HepG2 (cell line): Measurements from ENCODE around the gene MPV17L2. TPM values are rescaled to one million over a fixed set of nuclear protein-coding genes. Genes with fewer than 3 reads are reported as not detected.
A peak's percentile ranks its signal among the peaks of the same experiment; 100 is the strongest.

ENCODE experiments used
- ADNP ChIP-seq: sonication (generic); formaldehyde crosslinking; IDR thresholded peaks from 2 replicates; pipeline ENCODE4 v1.4.0; 2020; ENCODE audit warnings: missing genetic modification reagents
- EEA1 ChIP-seq: sonication (generic); formaldehyde crosslinking; IDR thresholded peaks from 2 replicates; pipeline ENCODE4 v1.5.1; 2020; ENCODE audit warnings: mild to moderate bottlenecking, missing genetic modification reagents, borderline replicate concordance
- HIC2 ChIP-seq: sonication (generic); formaldehyde crosslinking; IDR thresholded peaks from 2 replicates; pipeline ENCODE4 v1.9.0; 2022; ENCODE audit warnings: low read depth, missing genetic modification reagents
- HNF4A ChIP-seq: sonication (generic); formaldehyde crosslinking; IDR thresholded peaks from 2 replicates; pipeline ENCODE4 v1.4.0; 2020; ENCODE audit warnings: missing genetic modification reagents
- MBD4 ChIP-seq: IDR thresholded peaks from 2 replicates; pipeline ENCODE4 v1.6.1; 2012; ENCODE audit warnings: low read length, inconsistent platforms, borderline replicate concordance
- NFE2L1 ChIP-seq: sonication (generic); formaldehyde crosslinking; IDR thresholded peaks from 2 replicates; pipeline ENCODE4 v1.4.0; 2020; ENCODE audit warnings: missing genetic modification reagents, mild to moderate bottlenecking, borderline replicate concordance
- NRL ChIP-seq: sonication (generic); formaldehyde crosslinking; IDR thresholded peaks from 2 replicates; pipeline ENCODE4 v1.5.0; 2020; ENCODE audit warnings: missing genetic modification reagents, mild to moderate bottlenecking, moderate library complexity, borderline replicate concordance
- PAF1 ChIP-seq: IDR thresholded peaks from 2 replicates; pipeline ENCODE4 v1.6.1; 2016; ENCODE audit warnings: missing genetic modification reagents, missing compliant biosample characterization
- ZGPAT ChIP-seq: IDR thresholded peaks from 2 replicates; pipeline ENCODE4 v1.6.1; 2016; ENCODE audit warnings: mild to moderate bottlenecking
- ZNF205 ChIP-seq: IDR thresholded peaks from 2 replicates; pipeline ENCODE4 v1.6.1; 2018; ENCODE audit warnings: missing biosample characterization, missing genetic modification reagents
- ZNF326 ChIP-seq: sonication (generic); formaldehyde crosslinking; IDR thresholded peaks from 2 replicates; pipeline ENCODE4 v1.4.0; 2020; ENCODE audit warnings: missing genetic modification reagents, borderline replicate concordance
- ZNF773 ChIP-seq: sonication (generic); formaldehyde crosslinking; IDR thresholded peaks from 2 replicates; pipeline ENCODE4 v1.4.0; 2020; ENCODE audit warnings: missing genetic modification reagents, borderline replicate concordance
- polyA plus RNA-seq, 8 experiments: library from polyadenylated mRNA; depleted of rRNA in 3 of 8; stranded (reverse) in 7 of 8; unstranded in 1 of 8; fragments of >200 nt; fragmentation: Illumina TruSeq in 4 of 8; extraction: Trizol in 4 of 8; gene quantifications; 2 replicates each; pipeline versions ENCODE4 v1.2.1 to v1.2.3, GENCODE V29; 2011 to 2016; ENCODE audit warnings: low read depth in 4 of 8, missing spikeins in 1 of 8, mixed read lengths in 1 of 8; ENCODE audit not compliant: insufficient read depth in 1 of 8
- total RNA-seq, 5 experiments: library from RNA; depleted of rRNA; stranded (reverse); fragments of >200 nt; fragmentation: Illumina TruSeq; extraction: Trizol; gene quantifications; 2 replicates each; pipeline ENCODE4 v1.2.3, GENCODE V29; 2016; ENCODE audit warnings: low read depth in 1 of 5
- TF ChIP-seq, protein P1 (sequence below): sonication (generic); formaldehyde crosslinking; IDR thresholded peaks from 2 replicates; pipeline ENCODE4 v1.4.0; 2020; ENCODE audit warnings: missing genetic modification reagents
- TF ChIP-seq, protein P2 (sequence below): sonication (generic); formaldehyde crosslinking; IDR thresholded peaks from 2 replicates; pipeline ENCODE4 v1.4.0; 2020; ENCODE audit warnings: mild to moderate bottlenecking, missing genetic modification reagents, borderline replicate concordance
- TF ChIP-seq, protein P3 (sequence below): sonication (generic); formaldehyde crosslinking; IDR thresholded peaks from 2 replicates; pipeline ENCODE4 v1.4.0; 2020; ENCODE audit warnings: missing genetic modification reagents

Gene MPV17L2
- total and polyA plus RNA-seq, 2 of the 13 experiments (the other 11 are each of a cell fraction or from before 2014, with no cell fraction given): 13.6 to 16.7 TPM

DNA sequence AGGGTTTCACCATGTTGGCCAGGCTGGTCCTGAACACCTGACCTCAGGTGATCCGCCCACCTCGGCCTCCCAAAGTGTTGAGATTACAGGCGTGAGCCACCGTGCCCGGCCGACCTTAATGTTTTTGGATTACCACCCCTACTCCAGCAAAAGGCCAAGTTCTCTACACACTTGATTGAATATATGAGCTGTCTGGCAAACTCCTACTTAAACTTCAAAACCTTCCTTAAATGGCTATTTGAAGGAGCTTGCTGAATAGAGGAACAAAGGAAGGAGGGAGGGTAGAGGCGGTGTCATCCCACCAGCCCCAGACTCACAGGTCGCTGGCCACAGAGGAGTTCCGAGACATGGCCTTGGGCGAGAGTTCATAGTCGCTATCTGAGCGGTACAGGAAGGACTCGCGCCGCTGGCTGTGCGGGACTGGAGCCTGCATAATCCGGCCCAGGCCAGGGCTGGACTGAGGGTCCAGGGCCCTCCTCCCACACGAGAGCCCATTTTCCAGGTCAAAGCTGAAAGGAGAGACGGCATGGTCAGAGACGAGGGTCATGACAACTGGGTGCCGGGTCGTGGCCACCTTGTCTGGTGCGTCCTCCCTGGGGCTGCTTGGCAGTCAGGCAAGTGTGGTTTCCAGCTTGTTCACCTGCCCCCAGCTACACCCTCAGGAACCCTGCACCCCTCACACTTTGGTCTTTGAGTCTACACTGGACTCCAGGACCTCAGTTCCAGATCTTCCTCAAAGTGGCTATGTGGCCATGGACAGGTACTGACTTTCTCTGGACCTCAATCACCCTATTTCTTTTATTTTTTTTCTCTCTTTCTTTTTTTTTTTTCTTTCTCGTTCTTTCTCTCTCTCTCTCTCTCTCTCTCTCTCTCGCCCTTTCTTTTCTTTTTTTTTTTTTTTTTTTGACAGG is 29.1 kb downstream of the MPV17L2 start (continued):
- TF ChIP-seq HIC2 (CRISPR knock-in tag) (no peak), ZNF205 (CRISPR knock-in tag) (no peak), HNF4A (peak; percentile 67), MBD4 (no peak), ZGPAT (no peak; the same call in 1 of the 2 replicates), PAF1 (CRISPR knock-in tag) (no peak), ZNF773 (CRISPR knock-in tag) (no peak), NFE2L1 (CRISPR knock-in tag) (no peak), NRL (no peak), ZNF326 (CRISPR knock-in tag) (no peak), ADNP (CRISPR knock-in tag) (no peak), EEA1 (no peak)
- TF ChIP-seq, protein P1, sequence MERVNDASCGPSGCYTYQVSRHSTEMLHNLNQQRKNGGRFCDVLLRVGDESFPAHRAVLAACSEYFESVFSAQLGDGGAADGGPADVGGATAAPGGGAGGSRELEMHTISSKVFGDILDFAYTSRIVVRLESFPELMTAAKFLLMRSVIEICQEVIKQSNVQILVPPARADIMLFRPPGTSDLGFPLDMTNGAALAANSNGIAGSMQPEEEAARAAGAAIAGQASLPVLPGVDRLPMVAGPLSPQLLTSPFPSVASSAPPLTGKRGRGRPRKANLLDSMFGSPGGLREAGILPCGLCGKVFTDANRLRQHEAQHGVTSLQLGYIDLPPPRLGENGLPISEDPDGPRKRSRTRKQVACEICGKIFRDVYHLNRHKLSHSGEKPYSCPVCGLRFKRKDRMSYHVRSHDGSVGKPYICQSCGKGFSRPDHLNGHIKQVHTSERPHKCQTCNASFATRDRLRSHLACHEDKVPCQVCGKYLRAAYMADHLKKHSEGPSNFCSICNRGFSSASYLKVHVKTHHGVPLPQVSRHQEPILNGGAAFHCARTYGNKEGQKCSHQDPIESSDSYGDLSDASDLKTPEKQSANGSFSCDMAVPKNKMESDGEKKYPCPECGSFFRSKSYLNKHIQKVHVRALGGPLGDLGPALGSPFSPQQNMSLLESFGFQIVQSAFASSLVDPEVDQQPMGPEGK (CRISPR knock-in tag): no peak
- TF ChIP-seq, protein P2, sequence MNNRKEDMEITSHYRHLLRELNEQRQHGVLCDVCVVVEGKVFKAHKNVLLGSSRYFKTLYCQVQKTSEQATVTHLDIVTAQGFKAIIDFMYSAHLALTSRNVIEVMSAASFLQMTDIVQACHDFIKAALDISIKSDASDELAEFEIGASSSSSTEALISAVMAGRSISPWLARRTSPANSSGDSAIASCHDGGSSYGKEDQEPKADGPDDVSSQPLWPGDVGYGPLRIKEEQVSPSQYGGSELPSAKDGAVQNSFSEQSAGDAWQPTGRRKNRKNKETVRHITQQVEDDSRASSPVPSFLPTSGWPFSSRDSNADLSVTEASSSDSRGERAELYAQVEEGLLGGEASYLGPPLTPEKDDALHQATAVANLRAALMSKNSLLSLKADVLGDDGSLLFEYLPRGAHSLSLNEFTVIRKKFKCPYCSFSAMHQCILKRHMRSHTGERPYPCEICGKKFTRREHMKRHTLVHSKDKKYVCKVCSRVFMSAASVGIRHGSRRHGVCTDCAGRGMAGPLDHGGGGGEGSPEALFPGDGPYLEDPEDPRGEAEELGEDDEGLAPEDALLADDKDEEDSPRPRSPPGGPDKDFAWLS: no peak
- TF ChIP-seq, protein P3, sequence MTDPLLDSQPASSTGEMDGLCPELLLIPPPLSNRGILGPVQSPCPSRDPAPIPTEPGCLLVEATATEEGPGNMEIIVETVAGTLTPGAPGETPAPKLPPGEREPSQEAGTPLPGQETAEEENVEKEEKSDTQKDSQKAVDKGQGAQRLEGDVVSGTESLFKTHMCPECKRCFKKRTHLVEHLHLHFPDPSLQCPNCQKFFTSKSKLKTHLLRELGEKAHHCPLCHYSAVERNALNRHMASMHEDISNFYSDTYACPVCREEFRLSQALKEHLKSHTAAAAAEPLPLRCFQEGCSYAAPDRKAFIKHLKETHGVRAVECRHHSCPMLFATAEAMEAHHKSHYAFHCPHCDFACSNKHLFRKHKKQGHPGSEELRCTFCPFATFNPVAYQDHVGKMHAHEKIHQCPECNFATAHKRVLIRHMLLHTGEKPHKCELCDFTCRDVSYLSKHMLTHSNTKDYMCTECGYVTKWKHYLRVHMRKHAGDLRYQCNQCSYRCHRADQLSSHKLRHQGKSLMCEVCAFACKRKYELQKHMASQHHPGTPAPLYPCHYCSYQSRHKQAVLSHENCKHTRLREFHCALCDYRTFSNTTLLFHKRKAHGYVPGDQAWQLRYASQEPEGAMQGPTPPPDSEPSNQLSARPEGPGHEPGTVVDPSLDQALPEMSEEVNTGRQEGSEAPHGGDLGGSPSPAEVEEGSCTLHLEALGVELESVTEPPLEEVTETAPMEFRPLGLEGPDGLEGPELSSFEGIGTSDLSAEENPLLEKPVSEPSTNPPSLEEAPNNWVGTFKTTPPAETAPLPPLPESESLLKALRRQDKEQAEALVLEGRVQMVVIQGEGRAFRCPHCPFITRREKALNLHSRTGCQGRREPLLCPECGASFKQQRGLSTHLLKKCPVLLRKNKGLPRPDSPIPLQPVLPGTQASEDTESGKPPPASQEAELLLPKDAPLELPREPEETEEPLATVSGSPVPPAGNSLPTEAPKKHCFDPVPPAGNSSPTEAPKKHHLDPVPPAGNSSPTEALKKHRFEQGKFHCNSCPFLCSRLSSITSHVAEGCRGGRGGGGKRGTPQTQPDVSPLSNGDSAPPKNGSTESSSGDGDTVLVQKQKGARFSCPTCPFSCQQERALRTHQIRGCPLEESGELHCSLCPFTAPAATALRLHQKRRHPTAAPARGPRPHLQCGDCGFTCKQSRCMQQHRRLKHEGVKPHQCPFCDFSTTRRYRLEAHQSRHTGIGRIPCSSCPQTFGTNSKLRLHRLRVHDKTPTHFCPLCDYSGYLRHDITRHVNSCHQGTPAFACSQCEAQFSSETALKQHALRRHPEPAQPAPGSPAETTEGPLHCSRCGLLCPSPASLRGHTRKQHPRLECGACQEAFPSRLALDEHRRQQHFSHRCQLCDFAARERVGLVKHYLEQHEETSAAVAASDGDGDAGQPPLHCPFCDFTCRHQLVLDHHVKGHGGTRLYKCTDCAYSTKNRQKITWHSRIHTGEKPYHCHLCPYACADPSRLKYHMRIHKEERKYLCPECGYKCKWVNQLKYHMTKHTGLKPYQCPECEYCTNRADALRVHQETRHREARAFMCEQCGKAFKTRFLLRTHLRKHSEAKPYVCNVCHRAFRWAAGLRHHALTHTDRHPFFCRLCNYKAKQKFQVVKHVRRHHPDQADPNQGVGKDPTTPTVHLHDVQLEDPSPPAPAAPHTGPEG (CRISPR knock-in tag): no peak
